Measurements from ENCODE around the gene BARX2. TPM values are rescaled to one million over a fixed set of nuclear protein-coding genes. Genes with fewer than 3 reads are reported as not detected.

Gene BARX2
- total RNA-seq, 4 donors from 2014 or later, result 1.00 to 9.2 (median 6.3) TPM

DNA sequence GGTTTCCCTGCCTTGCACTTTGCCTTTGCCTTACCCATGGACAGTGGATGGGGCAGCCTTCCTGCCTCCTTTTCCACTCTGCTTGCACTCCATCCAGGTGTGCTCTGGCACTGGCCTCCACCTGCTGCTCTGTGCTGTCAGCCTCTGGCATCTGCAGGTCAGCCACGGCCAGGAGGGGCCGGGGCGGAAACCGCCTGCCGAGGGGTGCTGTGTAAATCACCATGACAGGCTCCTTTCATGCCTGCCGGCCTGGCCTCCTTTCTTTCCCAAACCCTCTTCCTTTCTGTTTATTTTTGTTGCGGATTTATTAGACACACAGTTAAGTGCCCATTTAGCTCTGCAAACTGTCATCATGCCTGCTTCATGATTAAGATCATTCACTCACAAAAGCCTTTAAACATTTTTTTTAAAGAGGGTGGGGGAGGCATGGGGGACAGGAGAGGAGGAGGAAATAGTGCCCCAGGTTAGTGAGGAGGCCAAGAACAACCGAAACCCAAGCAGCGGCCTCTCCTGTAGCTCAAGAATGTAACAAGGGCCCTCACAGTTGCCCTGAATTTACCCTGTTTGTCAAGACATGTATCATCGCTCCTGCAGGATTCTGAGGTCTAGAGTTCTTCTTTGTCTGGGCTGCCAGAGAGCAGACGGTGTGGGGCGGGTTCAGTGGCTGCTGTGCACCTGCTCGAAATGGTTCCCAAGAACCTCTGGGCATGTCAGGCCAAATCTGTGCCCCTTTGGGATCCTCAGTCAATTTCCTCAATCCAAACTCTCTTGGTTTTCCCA is 83.3 kb downstream of the BARX2 start:
- in situ Hi-C loops (cut with MboI; ENCODE audit: low pct_ligation_motif_present in 1 of 4, low pct_unique_long_range_greater_than_20kb in 1 of 4, low sequenced_read_pairs in 3 of 4) (no loop called here), intact Hi-C loops (cut with DNase I; ENCODE audit: low total_unique reads) (no loop called here)
- WGBS, 2 donors (ENCODE audit: low coverage in 1 of 2), result 25 to 32% methylated on average over 12 to 13 of the region's 13 CpGs
- H3K4me3 ChIP-seq, result no peak overlapping the region
- no peaks in the 10 kb centered on the region for H3K27me3 ChIP-seq
- DNase-seq, result no peak
- H3K9me3 ChIP-seq, result no peaks in the 10 kb centered on the region
- no peaks in the 10 kb centered on the region for H3K36me3 ChIP-seq
- no peak overlapping the region for H3K27ac ChIP-seq
- TF ChIP-seq POLR2A (IDR thresholded peaks at IDR 0.05), result no peak
- no peak for TF ChIP-seq POLR2AphosphoS5 (IDR thresholded peaks at IDR 0.05)
- no peak for TF ChIP-seq EP300 (IDR thresholded peaks at IDR 0.05; ENCODE audit: low read depth)
- peaks cover 0 to 27% (median 9%) of the 10 kb centered on the region in 4 donors for H3K4me1 ChIP-seq

DNA sequence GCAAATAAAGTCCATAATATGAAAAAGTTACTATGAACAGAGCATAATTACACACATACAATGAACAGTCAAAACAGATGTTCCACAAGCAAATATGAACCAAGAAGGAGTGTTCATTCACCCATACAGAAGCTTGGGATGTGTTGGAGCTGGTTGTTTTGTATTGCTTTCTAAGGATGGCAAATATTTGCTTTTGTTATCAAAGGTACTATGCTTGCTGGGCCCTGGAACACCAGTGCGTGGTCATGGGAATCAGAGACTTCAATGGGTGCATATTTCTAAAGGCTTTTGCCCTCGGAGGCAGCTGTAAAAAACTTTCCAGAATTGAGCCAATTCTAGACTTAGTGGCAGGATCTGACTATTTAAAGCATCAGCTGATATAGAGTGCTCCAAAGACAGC is 85.1 kb downstream of the BARX2 start:
- TF ChIP-seq EP300 (IDR thresholded peaks at IDR 0.05; ENCODE audit: low read depth) (no peak), POLR2AphosphoS5 (IDR thresholded peaks at IDR 0.05) (no peak), POLR2A (IDR thresholded peaks at IDR 0.05) (no peak)
- TF ChIP-seq, protein P1, sequence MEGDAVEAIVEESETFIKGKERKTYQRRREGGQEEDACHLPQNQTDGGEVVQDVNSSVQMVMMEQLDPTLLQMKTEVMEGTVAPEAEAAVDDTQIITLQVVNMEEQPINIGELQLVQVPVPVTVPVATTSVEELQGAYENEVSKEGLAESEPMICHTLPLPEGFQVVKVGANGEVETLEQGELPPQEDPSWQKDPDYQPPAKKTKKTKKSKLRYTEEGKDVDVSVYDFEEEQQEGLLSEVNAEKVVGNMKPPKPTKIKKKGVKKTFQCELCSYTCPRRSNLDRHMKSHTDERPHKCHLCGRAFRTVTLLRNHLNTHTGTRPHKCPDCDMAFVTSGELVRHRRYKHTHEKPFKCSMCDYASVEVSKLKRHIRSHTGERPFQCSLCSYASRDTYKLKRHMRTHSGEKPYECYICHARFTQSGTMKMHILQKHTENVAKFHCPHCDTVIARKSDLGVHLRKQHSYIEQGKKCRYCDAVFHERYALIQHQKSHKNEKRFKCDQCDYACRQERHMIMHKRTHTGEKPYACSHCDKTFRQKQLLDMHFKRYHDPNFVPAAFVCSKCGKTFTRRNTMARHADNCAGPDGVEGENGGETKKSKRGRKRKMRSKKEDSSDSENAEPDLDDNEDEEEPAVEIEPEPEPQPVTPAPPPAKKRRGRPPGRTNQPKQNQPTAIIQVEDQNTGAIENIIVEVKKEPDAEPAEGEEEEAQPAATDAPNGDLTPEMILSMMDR (IDR thresholded peaks at IDR 0.05), result no peak
- no peak for DNase-seq
- Histone ChIP-seq H3K4me1 (peaks cover 0 to 27% (median 9%) of the 10 kb centered on the region in 4 donors), H3K27ac (no peak overlapping the region), H3K36me3 (no peaks in the 10 kb centered on the region), H3K27me3 (no peaks in the 10 kb centered on the region), H3K9me3 (no peaks in the 10 kb centered on the region), H3K4me3 (no peak overlapping the region)
- in situ Hi-C loops (cut with MboI; ENCODE audit: low pct_ligation_motif_present in 1 of 4, low pct_unique_long_range_greater_than_20kb in 1 of 4, low sequenced_read_pairs in 3 of 4) (no loop called here), intact Hi-C loops (cut with DNase I; ENCODE audit: low total_unique reads) (no loop called here)
- WGBS, 2 donors (ENCODE audit: low coverage in 1 of 2), result 44 to 62% methylated on average over 2 of the region's 2 CpGs

DNA sequence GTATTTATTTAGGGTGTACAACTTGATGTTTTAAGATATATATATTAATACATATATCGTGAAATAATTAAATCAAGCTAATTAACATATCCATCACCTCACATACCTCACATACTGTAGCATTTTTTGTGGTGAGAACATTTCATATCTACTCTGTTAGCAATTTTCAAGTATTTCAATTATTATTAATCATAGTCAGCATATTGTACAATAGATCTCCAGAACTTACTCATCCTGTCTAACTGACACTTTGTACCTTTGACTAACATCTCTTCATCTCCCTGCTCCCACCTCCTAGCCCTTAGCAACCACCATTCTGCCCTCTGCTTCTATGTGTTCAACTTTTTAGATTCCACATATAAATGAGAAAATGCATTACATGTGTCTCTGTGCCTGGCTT is 108.4 kb downstream of the BARX2 start:
- in situ Hi-C loops (cut with MboI; ENCODE audit: low pct_ligation_motif_present in 1 of 4, low pct_unique_long_range_greater_than_20kb in 1 of 4, low sequenced_read_pairs in 3 of 4) (no loop called here), intact Hi-C loops (cut with DNase I; ENCODE audit: low total_unique reads) (no loop called here)
- 87 to 90% methylated on average over 1 of the region's 1 CpG for WGBS, 2 donors (ENCODE audit: low coverage in 1 of 2)

DNA sequence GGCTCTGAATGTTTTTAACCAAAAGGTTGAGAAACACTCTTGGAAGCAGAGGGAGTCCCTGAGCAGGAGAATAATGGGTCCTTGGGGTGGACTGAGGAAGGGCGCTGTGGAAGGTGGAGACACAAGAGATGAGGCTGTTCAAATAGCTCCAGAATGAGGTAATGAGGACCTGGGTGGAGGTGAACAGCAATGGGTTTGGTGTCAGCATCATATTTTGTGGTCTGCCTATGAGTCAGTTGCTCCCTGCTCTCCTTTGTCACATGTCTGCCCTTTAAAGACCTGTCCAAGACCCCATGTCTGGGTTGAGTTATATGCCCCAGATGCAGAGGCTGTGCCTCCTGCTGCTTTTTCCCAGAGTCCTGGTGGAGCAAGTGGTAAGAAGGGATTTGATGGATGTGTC is 113.6 kb downstream of the BARX2 start:
- H3K4me3 ChIP-seq, result no peak overlapping the region
- no peaks in the 10 kb centered on the region for H3K36me3 ChIP-seq
- WGBS, 2 donors (ENCODE audit: low coverage in 1 of 2), result 78% methylated on average over 1 of the region's 1 CpG; no CpG with 5 or more reads in 1 of the 2 donors
- in situ Hi-C loops (cut with MboI; ENCODE audit: low pct_ligation_motif_present in 1 of 4, low pct_unique_long_range_greater_than_20kb in 1 of 4, low sequenced_read_pairs in 3 of 4), result no loop called here
- H3K4me1 ChIP-seq, result no peaks in the 10 kb centered on the region
- DNase-seq, result no peak
- TF ChIP-seq, protein P1 (IDR thresholded peaks at IDR 0.05), result no peak
- TF ChIP-seq POLR2AphosphoS5 (IDR thresholded peaks at IDR 0.05), result no peak
- no peak for TF ChIP-seq EP300 (IDR thresholded peaks at IDR 0.05; ENCODE audit: low read depth)
- TF ChIP-seq POLR2A (IDR thresholded peaks at IDR 0.05), result no peak
- H3K27me3 ChIP-seq, result peaks cover 4% of the 10 kb centered on the region
- no peak overlapping the region for H3K27ac ChIP-seq
- intact Hi-C loops (cut with DNase I; ENCODE audit: low total_unique reads), result no loop called here
- peaks cover 0 to 9% of the 10 kb centered on the region in 2 donors for H3K9me3 ChIP-seq

More for the DNA sequence above, 108.4 kb downstream of the BARX2 start:
- Histone ChIP-seq H3K4me3 (no peak overlapping the region), H3K36me3 (no peaks in the 10 kb centered on the region), H3K27ac (no peak overlapping the region), H3K4me1 (no peaks in the 10 kb centered on the region), H3K9me3 (peaks cover 0 to 9% of the 10 kb centered on the region in 2 donors), H3K27me3 (peaks cover 4% of the 10 kb centered on the region)
- TF ChIP-seq EP300 (IDR thresholded peaks at IDR 0.05; ENCODE audit: low read depth), result no peak
- no peak for TF ChIP-seq POLR2A (IDR thresholded peaks at IDR 0.05)
- TF ChIP-seq, protein P1 (IDR thresholded peaks at IDR 0.05), result no peak
- no peak for TF ChIP-seq POLR2AphosphoS5 (IDR thresholded peaks at IDR 0.05)
- no peak for DNase-seq
